GM19452 (cell line): ENCODE results near the gene SMG9.

Experiments
- ATAC-seq: cut with Tn5 transposase; IDR thresholded peaks from one replicate; pipeline ENCODE4 v1.9.1; 2021; ENCODE audit not compliant: unreplicated experiment

The SMG9 gene

GRCh38 chr19:43759515-43759914 lies 4.8 kb upstream of the SMG9 start:
- ATAC-seq, result no peak

DNA sequence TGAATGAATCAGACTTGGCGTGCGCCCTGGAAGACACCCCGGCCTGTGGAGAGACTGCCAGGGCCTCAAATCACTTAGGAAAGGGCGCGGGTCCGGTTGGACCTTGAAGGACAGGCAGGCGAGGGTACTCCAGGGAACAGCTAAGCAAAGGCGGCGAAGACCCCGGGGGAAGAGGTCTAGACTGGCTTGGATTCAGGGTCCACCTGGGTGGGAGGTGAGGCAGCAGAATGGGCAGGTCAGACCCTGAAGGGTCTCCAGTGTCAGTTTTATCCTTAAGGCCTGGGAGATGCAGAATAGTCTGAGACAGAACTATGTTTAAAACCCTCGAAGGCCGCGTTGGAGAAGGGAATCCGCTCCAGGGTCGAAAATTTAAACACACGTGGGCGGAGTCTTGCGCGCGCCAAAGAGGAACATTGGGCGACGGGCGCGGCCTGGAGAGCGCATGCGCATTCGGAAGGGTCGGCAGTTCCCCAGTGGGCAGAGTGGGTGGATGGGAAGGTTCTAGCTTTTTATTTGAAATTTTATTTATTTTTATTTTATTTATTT lies 567 bp upstream of the SMG9 start:
- no peak for ATAC-seq

GRCh38 chr19:43754253-43754502 lies 584 bp downstream of the SMG9 start:
- no peak for ATAC-seq

DNA sequence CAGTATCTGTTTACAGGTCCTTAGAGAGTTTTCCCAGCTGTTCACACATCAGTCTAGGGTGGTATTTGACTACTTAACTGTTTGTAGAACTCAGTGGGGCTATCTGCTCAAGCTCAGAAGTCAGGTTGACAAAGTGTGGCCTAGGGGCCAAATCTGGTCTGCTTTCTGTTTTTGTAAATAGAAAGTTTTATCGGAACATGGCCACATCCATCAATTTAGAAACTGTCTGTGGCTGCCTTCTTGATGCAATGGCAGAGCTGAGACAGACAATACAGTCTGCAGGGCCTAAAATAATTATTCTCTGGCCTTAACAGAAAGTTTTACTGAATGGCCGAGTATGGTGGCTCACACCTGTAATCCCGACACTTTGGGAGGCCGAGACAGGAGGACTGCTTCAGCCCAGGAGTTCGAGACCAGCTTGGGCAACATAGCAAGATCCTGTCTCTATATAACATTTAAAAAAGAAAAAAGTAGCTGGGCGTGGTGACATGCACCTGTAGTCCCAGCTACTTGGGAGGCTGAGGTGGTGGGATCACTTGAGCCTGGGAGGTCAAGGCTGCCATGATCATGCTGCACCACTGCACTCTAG lies 2.4 kb downstream of the SMG9 start:
- no peak for ATAC-seq

DNA sequence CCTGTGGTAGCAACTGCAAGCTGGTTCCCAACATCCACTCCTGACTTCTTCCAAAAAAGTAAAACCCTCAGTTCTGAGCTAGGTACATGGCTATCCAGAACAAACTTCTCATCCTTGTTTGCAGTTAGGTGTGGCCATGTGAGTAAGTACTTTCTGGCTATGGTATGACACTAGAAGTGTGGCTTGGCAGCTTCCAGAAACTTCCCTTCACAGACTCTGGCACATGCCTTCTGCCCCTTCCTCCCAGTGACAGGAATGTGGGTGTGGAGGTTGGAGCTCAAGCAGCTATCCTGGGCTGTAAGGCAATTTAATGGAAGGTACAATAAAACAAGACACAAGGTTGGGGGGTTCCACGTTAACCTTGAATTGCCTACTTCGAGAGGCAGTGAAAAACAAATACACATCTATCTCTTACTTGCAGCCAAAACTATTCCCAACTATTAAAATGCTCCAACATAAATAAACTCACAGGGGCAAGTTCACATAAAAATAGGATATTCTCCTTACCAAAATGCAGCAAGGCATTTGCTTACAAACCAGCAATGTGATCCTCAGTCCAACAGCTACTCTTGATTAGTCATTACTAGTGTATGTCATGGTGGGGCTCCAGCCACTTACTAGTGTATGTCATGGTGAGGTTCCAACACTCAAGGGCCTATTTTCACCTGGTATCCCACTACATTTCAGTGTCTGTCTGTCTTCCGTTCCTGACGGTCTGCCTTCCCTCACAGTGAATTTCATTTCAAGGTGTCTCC lies 3.1 kb downstream of the SMG9 start:
- ATAC-seq, result no peak

DNA sequence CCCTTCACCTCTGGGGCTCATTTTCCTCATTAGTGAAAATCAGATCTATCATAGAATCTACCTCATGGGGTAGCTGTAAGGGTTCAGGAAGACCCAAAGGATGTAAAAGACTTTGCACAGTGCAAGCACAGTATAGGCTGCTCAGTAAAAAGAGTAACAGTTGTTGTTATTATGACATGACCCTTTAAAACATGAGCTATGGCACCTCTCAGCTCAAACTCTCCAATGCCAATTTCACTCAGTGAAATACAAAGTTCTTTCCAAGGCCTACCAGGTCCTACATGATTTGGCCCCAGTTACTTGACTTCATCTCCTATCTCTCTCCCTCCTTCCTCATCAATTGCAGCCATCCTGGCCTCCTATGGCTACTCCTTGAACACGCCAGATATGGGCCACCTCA lies 4.9 kb downstream of the SMG9 start:
- no peak for ATAC-seq

GRCh38 chr19:43749152-43749551 lies 5.6 kb downstream of the SMG9 start:
- ATAC-seq, result no peak

DNA sequence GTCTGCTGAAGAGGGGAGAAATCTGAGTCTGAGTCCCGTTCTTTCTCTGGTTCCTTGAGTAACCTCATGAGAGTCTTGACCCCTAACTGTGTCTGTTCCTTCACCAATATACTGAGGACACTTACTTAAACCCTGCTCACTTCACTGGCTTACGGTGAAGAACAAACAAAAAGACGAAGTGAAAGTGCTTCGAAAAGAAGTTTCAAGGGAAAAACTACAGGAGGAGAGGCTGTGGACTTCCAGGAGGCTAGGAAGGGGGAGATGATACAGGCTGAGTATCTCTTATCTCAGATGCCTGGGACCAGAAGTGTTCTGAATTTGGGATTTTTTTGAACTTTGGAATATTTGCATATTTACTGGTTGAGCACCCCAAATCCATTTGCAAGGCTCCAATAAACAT lies 6.1 kb downstream of the SMG9 start:
- ATAC-seq, result no peak

DNA sequence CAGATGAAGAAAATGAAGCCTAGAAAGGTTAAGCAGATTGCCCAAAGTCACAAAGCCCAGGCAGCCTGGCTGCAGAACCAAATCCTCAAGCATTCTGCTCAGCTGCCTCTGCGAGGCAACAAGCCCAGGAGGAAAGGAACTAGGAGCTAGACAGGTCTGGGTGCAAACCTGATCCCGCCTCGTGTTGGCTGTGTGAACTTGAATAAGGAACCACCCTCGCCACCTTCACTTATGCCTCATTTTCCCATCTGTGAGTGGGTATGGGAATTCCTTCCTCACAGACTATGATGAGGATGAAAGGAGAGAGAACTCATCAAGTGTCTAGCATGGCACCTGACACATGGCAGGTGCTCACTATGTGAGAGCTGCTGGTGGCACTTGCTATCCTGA lies 6.6 kb downstream of the SMG9 start:
- no peak for ATAC-seq

- no peak for ATAC-seq
These were observed 7.1 kb downstream of the SMG9 start for GRCh38 chr19:43747557-43748204.

- no peak for ATAC-seq
These were observed 11.7 kb downstream of the SMG9 start for GRCh38 chr19:43743059-43743458.

GRCh38 chr19:43741075-43741825 lies 13.5 kb downstream of the SMG9 start:
- ATAC-seq, result no peak

- ATAC-seq, result no peak
These were observed 15.1 kb downstream of the SMG9 start for GRCh38 chr19:43739439-43740235.

- ATAC-seq, result no peak
These were observed 16.0 kb downstream of the SMG9 start for GRCh38 chr19:43738780-43739211.

- ATAC-seq, result no peak
These were observed 18.8 kb downstream of the SMG9 start for GRCh38 chr19:43735957-43736356.

DNA sequence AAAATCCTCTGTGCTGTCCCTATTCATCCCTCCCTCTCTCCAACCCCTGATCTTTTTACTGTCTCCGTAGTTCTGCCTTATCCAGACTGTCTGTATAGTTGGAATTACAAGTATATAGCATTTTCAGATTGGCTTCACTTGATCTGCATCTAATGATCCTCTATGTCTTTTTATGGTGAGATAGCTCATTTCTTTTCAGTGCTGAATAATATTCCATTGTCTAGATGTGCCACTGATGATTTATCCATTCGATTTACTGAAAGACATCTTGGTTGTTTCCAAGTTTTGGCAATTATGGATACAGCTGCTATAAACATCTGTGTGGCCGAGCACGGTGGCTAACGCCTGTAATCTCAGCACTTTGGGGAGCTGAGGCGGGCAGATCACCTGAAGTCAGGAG lies 19.7 kb downstream of the SMG9 start:
- ATAC-seq, result no peak

DNA sequence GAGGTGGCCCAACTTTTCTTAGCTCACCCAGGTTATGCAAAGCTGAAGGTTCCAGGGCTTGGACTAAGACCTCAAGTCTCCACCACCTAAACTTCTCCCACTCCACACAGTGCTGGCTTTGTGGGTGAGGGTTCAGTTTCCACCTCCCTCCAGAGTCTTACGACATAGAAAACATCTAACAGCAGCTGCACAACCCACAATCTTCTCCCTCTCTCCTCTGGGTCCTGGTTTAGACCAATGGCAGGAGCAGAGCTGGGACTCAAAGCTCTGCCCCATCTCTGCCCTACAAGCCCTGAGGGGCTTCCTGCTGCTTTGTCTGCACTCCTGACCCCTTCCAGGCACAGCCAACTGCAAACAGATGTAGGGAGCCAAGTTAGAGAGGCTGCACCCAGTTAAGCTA lies 22.9 kb downstream of the SMG9 start:
- no peak for ATAC-seq

DNA sequence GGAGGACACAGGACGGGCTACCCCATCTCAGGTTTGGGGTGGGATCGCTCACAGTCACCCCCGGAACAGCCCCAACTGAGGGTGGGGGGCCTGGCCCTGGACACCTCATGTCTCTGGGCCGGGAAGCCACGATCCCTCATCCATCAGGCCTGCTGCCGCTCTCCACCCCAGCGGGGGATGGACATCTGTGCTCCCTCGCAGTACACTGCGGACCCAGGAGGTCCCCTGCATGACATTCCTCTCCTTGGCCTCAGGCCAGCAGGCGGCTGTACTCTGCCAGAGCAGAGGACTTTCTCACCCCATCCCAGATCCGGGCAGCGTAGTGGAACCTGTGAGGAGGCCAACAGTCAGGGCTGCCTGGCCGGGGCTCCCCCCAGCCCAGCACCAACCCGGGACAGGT lies 23.4 kb downstream of the SMG9 start:
- no peak for ATAC-seq

- ATAC-seq, result no peak
These were observed 24.8 kb downstream of the SMG9 start for GRCh38 chr19:43729919-43730318.

DNA sequence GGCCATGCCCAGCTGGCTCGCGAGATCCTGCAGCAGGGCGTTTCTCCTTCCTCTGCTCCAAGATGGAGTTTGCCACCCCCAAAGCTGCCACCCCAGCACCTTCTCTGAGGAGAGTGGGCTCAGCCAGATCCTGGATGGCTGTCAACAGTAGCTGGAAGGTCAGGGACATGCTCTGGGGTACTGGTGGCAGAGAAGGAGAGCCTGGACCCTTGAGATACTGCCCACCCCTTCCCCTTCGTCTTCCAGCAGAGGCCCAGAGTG lies 27.2 kb downstream of the SMG9 start:
- no peak for ATAC-seq
